NCI-H146 treated with DMSO at 0.1 percent for 48 hours (cell line): Measurements from ENCODE around the gene DYNC1H1.
A peak's percentile ranks its signal among the peaks of the same experiment; 100 is the strongest.

ENCODE experiments used
- DNase-seq: peaks from one replicate; lab custom pipeline; 2025; ENCODE audit not compliant: unreplicated experiment; lab: John Stamatoyannopoulos, UW

Gene DYNC1H1

DNA sequence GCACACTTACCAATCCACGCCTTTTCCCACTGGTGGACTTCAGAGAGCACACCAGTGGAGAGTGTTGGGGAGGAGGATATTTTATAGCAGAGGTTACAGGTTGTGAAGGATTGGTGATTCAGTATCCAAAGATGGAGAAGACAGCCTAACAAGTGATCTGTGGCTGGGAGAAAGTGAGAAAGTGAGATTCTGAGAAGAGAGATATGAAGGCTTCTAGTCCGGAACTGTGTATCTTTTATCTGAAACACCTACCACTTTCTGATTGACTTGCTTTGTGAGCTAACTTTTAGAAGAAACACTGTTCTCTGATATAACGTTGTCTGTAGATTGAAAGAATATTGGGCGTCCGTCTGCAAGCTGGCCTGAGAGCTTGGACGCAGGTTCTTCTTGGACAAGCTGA, 24.0 kb downstream of the DYNC1H1 start:
- DNase-seq, result no peak

GRCh38 chr14:101991352-101991751, 27.0 kb downstream of the DYNC1H1 start:
- no peak for DNase-seq

DNA sequence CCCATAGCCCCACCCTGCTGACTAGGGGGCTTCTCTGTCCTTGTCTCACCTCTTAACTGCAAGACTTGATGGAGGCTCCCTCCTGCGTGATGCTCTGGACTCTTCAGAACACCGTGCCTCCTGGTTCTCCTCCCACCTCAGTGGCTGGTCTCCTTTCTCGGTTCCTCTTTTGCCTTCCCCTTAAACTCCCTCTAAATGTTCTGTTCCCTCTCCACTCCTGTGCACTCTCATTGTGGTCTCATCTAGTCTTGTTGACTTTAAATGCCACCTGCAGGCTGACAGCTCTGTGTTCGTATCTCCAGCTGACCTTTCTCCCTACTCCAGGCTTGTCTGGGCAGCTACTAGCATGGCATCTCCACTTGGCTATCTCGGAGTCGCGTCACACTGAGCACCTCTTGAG, 28.3 kb downstream of the DYNC1H1 start:
- no peak for DNase-seq

DNA sequence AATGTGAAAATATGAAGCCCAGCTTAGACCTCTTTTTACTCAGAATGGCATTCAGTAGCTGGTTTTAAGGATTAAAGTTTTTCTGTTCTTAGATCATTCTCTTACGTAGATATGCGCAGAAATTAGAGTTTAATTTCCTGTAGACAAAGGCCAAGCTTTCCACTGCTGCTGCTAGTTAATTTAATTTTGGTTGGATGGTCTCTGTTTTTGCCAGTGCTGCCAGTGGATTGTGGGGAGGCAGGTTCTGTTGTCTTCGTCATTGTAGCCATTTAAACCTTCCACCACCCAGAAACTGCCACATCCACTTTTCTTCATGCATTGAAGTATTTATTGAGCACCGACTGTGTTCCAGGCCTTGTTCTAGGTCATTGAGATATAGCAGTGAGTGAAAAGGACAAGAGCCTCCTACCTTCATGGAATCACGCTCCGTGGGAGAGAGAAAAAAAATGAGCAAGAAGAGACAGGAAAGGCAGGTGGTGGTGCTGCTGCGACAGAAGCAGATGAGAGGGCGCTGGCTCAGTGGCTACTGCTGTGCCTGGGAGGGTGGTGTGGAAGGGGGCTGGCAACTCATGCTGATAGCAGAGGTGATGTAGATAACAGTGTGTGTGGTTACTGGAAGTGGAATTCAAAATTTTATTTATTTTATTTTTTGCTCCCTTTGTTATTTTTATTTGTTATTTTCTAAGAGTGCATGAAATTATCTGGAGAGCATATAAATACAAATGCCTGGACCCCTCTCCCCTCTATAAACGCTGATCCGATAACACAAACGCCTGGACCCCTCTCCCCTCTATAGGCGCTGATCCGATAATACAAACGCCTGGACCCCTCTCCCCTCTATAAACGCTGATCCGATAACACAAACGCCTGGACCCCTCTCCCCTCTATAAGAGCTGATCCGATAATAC, 33.3 kb downstream of the DYNC1H1 start:
- DNase-seq, result no peak

- DNase-seq, result peak; percentile 39
Observed at GRCh38 chr14:102000902-102001301, 36.5 kb downstream of the DYNC1H1 start.

DNA sequence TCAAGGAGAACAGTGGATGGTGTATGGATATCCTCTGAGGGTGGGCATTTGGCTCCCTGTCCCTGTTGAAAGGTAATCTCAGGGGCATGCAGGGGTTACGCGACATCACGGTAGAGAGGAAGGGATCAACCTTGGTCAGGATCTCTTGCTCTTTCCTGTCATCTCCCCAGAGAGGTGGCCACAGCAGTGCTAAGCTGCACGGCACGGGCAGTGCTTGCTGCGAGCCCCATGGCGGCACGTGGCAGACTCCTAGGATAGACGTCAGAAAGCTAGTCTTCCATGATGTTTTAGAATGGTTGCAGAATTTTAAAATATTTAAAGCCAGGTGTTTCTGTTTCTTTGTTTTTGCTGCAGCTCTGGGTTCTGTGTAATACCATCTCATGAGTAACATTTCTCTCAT, 41.0 kb downstream of the DYNC1H1 start:
- no peak for DNase-seq

DNA sequence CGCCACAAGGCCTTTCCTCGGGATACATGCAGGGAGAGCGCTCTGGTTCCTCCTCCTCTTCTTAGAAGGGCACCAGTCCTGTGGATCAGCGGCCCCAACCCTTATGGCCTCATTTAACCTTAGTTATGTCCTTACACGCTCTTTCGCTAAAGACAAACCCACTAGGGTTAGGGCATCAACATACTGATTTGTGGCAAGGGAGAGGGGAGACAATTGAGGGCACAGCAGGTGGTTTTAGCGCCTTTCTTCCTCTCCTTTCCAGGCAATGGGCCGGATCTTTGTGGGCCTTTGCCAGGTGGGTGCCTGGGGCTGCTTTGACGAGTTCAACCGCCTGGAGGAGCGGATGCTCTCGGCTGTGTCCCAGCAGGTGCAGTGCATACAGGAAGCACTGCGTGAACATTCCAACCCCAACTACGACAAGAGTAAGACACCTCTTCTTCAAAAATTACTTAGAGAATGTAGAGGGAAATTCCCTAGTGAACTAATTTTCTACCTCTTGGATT, 43.6 kb downstream of the DYNC1H1 start:
- no peak for DNase-seq

DNA sequence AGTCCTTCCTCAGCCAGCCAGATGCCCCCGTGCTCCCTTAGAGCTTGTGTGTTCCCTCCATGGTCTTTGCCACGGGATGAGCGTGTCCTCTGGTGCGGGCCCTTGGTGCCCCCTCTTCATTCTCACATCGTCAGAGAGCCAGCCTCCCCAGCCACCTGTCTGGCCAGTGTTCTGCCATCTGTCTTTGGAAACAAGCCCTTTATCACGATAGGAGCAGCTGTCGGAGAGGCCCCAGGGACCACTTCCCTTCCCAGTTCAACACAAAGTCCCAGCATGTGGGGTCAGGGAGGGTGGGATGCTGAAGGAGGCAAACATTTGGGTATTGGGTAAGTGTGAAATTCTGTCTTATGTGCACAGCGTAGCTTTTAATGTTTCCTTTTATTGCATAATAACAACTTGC, 44.5 kb downstream of the DYNC1H1 start:
- DNase-seq, result no peak

DNA sequence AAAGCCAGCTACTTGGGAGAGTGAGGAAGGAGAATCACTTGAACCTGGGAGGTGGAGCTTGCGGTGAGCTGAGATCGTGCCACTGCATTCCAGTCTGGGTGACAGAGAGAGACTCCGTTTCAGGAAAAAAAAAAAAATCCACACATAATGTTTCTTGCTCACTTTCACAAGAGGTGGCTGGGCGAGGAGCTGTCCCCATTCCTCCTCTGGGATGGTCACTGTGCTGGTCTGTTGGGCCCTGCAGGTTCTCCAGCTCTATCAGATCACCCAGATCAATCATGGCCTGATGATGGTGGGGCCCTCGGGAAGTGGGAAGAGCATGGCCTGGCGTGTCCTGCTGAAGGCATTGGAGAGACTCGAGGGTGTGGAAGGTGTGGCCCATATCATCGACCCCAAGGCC, 47.3 kb downstream of the DYNC1H1 start:
- DNase-seq, result no peak

DNA sequence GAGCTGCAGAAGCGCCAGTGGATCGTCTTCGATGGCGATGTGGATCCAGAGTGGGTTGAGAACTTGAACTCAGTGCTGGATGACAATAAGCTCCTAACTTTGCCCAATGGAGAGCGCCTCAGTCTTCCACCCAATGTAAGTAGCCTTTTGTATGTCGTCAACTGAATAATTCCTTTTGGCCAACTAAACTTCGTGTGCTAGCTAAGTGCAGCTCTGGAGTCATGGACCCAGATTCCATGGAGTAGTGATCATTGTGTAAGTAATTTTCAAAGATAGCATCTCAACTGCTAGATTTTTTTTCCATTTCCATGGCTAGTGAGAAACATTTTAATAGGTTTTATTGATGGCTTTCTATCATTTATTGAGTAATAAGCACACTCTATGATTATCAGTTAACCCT, 48.0 kb downstream of the DYNC1H1 start:
- no peak for DNase-seq

- no peak for DNase-seq
Observed at GRCh38 chr14:102013669-102014200, 49.4 kb downstream of the DYNC1H1 start.

- no peak for DNase-seq
Observed at GRCh38 chr14:102015045-102015685, 50.8 kb downstream of the DYNC1H1 start.

DNA sequence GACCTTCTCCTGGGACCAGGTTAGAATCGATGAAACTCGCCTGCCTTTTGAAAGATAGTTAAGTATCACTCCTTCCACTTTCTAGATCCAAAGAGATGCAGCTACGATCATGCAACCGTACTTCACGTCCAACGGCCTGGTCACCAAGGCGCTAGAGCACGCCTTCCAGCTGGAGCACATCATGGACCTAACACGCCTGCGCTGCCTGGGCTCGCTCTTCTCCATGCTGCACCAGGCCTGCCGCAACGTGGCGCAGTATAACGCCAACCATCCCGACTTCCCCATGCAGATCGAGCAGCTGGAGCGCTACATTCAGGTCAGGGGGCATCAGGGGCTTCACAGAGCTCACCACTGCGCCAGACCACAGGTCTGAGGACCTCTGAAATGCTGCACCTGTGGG, 51.4 kb downstream of the DYNC1H1 start:
- DNase-seq, result no peak

DNA sequence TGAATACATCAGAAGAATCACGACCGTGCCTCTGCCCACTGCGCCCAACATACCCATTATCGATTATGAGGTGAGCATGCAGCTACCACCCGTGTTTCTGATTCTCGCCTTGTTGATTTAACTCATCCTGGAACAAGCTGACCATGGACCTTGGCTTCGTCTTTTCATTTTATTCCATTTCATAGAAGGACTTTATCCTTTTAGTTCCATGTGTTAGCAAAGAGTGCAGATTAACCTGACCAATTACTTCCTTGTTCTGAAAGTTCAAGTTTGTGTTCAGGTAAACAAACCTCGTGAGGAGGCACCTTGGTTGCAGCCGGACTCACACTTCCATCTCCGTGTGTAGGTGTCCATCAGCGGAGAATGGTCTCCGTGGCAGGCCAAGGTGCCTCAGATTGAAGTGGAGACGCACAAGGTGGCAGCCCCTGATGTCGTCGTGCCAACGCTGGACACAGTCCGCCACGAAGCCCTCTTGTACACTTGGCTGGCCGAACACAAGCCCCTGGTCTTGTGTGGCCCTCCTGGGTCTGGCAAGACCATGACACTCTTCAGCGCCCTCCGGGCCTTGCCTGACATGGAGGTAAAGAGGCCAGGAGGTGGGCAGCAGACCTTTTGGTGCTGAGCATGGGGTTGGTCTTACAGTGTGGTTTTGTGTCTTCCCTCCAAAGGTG, 52.2 kb downstream of the DYNC1H1 start:
- DNase-seq, result no peak

GRCh38 chr14:102018251-102018650, 53.9 kb downstream of the DYNC1H1 start:
- no peak for DNase-seq

- no peak for DNase-seq
Observed at GRCh38 chr14:102019006-102019540, 54.7 kb downstream of the DYNC1H1 start.

- DNase-seq, result no peak
Observed at GRCh38 chr14:102020058-102020971, 55.9 kb downstream of the DYNC1H1 start.

- DNase-seq, result no peak
Observed at GRCh38 chr14:102026934-102027333, 62.6 kb downstream of the DYNC1H1 start.

DNA sequence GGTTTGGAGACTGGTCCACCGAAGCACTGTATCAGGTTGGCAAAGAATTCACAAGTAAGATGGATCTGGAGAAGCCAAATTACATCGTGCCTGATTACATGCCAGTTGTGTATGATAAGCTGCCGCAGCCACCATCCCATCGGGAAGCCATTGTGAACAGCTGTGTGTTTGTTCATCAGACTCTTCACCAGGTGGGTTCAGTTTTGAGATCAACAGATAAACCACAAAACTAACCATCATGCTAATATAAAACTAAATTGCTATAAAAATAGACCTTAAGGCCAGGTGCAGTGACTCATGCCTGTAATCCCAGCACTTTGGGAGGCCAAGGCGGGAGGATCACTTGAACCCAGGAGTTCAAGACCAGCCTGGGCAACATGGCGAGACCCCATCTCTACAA, 63.6 kb downstream of the DYNC1H1 start:
- DNase-seq, result no peak

DNA sequence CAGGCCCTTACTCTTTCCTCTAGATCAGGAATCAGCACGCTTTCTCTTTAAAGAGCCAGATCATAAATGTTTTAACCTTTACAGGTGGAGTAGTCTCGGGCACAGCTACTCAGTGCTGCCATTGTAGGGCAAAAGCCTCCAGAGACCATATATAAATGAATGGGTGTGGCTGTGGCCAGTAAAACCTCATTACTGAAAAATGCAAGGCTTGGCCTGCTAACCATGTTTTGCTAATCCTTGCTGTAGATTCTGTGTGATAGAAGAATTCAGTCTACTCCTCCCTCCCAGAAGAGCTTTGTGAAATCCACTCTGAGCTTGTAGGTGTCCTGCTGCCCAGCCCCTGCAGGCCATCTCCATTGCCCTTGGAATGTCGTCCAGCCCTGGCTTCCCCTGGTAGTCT, 64.4 kb downstream of the DYNC1H1 start:
- no peak for DNase-seq
